H9 (cell line): ENCODE results near the gene ACSF3. TPM values are rescaled to one million over a fixed set of nuclear protein-coding genes. Genes with fewer than 3 reads are reported as not detected.

Experiments
- DNase-seq: peaks from one replicate; pipeline ENCODE4 v3.0.0-alpha.2; 2017
- H2AFZ ChIP-seq: one replicate; pipeline ENCODE4 v1.6.1; 2013; ENCODE audit warnings: mild to moderate bottlenecking, low read length, control low read depth, moderate library complexity
- H2AK5ac ChIP-seq: 2 replicates; pipeline ENCODE4 v1.6.1; 2013; ENCODE audit warnings: low read length, control low read depth, mixed read lengths; ENCODE audit not compliant: insufficient read length
- H2BK120ac ChIP-seq: one replicate; pipeline ENCODE4 v1.6.1; 2013; ENCODE audit warnings: low read depth, mild to moderate bottlenecking, low read length, control low read depth, inconsistent platforms; ENCODE audit not compliant: poor library complexity, severe bottlenecking
- H2BK12ac ChIP-seq: 2 replicates; pipeline ENCODE4 v1.6.1; 2013; ENCODE audit warnings: low read length, control low read depth, mixed read lengths, low read depth; ENCODE audit not compliant: insufficient read length
- H2BK15ac ChIP-seq: 2 replicates; pipeline ENCODE4 v1.6.1; 2013; ENCODE audit warnings: low read depth, low read length, control low read depth
- H2BK20ac ChIP-seq: one replicate; pipeline ENCODE4 v1.6.1; 2013; ENCODE audit warnings: low read depth, mild to moderate bottlenecking, low read length, control low read depth, inconsistent platforms; ENCODE audit not compliant: poor library complexity, severe bottlenecking
- H2BK5ac ChIP-seq: 2 replicates; pipeline ENCODE4 v1.6.1; 2013; ENCODE audit warnings: low read length, control low read depth, mixed read lengths; ENCODE audit not compliant: insufficient read length
- H3K14ac ChIP-seq: 2 replicates; pipeline ENCODE4 v1.6.1; 2013; ENCODE audit warnings: low read length, control low read depth; ENCODE audit not compliant: insufficient read depth
- H3K18ac ChIP-seq: 2 replicates; pipeline ENCODE4 v1.6.1; 2013; ENCODE audit warnings: low read depth, mild to moderate bottlenecking, mixed read lengths, low read length, control low read depth; ENCODE audit not compliant: insufficient read length
- H3K23ac ChIP-seq: 2 replicates; pipeline ENCODE4 v1.6.1; 2013; ENCODE audit warnings: low read length, control low read depth, mixed read lengths, low read depth; ENCODE audit not compliant: insufficient read length
- H3K23me2 ChIP-seq: 2 replicates; pipeline ENCODE4 v1.6.1; 2013; ENCODE audit warnings: low read depth, mild to moderate bottlenecking, mixed read lengths, low read length, control low read depth; ENCODE audit not compliant: insufficient read length, poor library complexity, severe bottlenecking
- H3K27ac ChIP-seq: 2 replicates; pipeline ENCODE4 v1.5.1; 2013; ENCODE audit warnings: low read length, control low read depth, mixed read lengths, low read depth; ENCODE audit not compliant: insufficient read length
- H3K27me3 ChIP-seq: 2 replicates; pipeline ENCODE4 v1.6.1; 2013; ENCODE audit warnings: low read length, control low read depth, inconsistent platforms; ENCODE audit not compliant: insufficient read depth
- H3K4ac ChIP-seq: 2 replicates; pipeline ENCODE4 v1.6.1; 2013; ENCODE audit warnings: low read depth, mild to moderate bottlenecking, control low read depth, inconsistent platforms, low read length, moderate library complexity
- H3K4me1 ChIP-seq: 2 replicates; pipeline ENCODE4 v1.6.1; 2013; ENCODE audit warnings: low read length, control low read depth, inconsistent platforms; ENCODE audit not compliant: insufficient read depth
- H3K4me2 ChIP-seq: 2 replicates; pipeline ENCODE4 v1.6.1; 2013; ENCODE audit warnings: low read length, control low read depth, mixed read lengths; ENCODE audit not compliant: insufficient read length, insufficient read depth
- H3K56ac ChIP-seq: 2 replicates; pipeline ENCODE4 v1.6.1; 2013; ENCODE audit warnings: low read depth, mild to moderate bottlenecking, mixed read lengths, low read length, control low read depth; ENCODE audit not compliant: insufficient read length
- H3K79me1 ChIP-seq: 2 replicates; pipeline ENCODE4 v1.6.1; 2013; ENCODE audit warnings: low read depth, mild to moderate bottlenecking, moderate library complexity, low read length, control low read depth, inconsistent platforms; ENCODE audit not compliant: insufficient read depth, poor library complexity, severe bottlenecking
- H3K79me2 ChIP-seq: 2 replicates; pipeline ENCODE4 v1.6.1; 2013; ENCODE audit warnings: low read length, control low read depth, inconsistent platforms; ENCODE audit not compliant: insufficient read depth
- H3K9ac ChIP-seq: 2 replicates; pipeline ENCODE4 v1.6.1; 2013; ENCODE audit warnings: low read length, control low read depth, mixed read lengths; ENCODE audit not compliant: insufficient read length; ENCODE audit errors: extremely low read depth
- H3K9me3 ChIP-seq: one replicate; pipeline ENCODE4 v1.6.1; 2013; ENCODE audit warnings: low read depth, low read length, inconsistent platforms; ENCODE audit not compliant: control insufficient read depth
- H3T11ph ChIP-seq: one replicate; pipeline ENCODE4 v1.6.1; 2013; ENCODE audit warnings: mild to moderate bottlenecking, low read length, control low read depth, inconsistent platforms
- H4K20me1 ChIP-seq: one replicate; pipeline ENCODE4 v1.6.1; 2013; ENCODE audit not compliant: control insufficient read depth, insufficient read length, insufficient read depth
- H4K5ac ChIP-seq: 2 replicates; pipeline ENCODE4 v1.6.1; 2013; ENCODE audit warnings: low read depth, mild to moderate bottlenecking, mixed read lengths, low read length, control low read depth; ENCODE audit not compliant: insufficient read length
- H4K8ac ChIP-seq: replicated peaks from 2 replicates; pipeline ENCODE4 v1.6.1; 2013; ENCODE audit warnings: low read length, control low read depth, mixed read lengths, low read depth; ENCODE audit not compliant: insufficient read length
- H4K91ac ChIP-seq: 2 replicates; pipeline ENCODE4 v1.6.1; 2013; ENCODE audit warnings: low read depth, mild to moderate bottlenecking, moderate library complexity, mixed read lengths, low read length, control low read depth; ENCODE audit not compliant: insufficient read length
- H3K27ac Mint-ChIP-seq, 3 experiments: 2 replicates in 2 of 3; 3 replicates in 1 of 3; pipeline ENCODE4 v1.8.0; 2020 to 2021; ENCODE audit warnings: mixed read lengths in 3 of 3, mild to moderate bottlenecking in 1 of 3, moderate library complexity in 1 of 3
- H3K27me3 Mint-ChIP-seq: 2 replicates; pipeline ENCODE4 v1.8.0; 2021; ENCODE audit warnings: low read depth, mild to moderate bottlenecking, moderate library complexity, mixed read lengths
- H3K36me3 Mint-ChIP-seq, 3 experiments: 2 replicates in 2 of 3; 3 replicates in 1 of 3; pipeline ENCODE4 v1.8.0; 2020 to 2021; ENCODE audit warnings: low read depth in 3 of 3, mixed read lengths in 3 of 3; ENCODE audit not compliant: insufficient read depth in 1 of 3
- H3K4me1 Mint-ChIP-seq, 2 experiments: 2 replicates each; pipeline ENCODE4 v1.8.0; 2020; ENCODE audit warnings: mixed read lengths in 2 of 2
- H3K4me3 Mint-ChIP-seq, 2 experiments: 2 replicates in 1 of 2; 3 replicates in 1 of 2; pipeline ENCODE4 v1.8.0; 2020 to 2021; ENCODE audit warnings: mild to moderate bottlenecking in 2 of 2, mixed read lengths in 2 of 2, moderate library complexity in 1 of 2
- H3K9me3 Mint-ChIP-seq, 2 experiments: 2 replicates in 1 of 2; 3 replicates in 1 of 2; pipeline ENCODE4 v1.8.0; 2020; ENCODE audit warnings: mild to moderate bottlenecking in 2 of 2, mixed read lengths in 2 of 2, moderate library complexity in 1 of 2
- WGBS: extraction: QIAGEN DNeasy Blood & Tissue Kit; methylation state at CpG from one replicate; pipeline ENCODE4 v1.1.7; 2013; ENCODE audit warnings: missing lambda C conversion rate, low lambda C conversion rate, mixed read lengths; ENCODE audit not compliant: insufficient read length; ENCODE audit errors: extremely low coverage; 5-methylcytosine and 5-hydroxymethylcytosine counted together
- total RNA-seq: library from RNA; stranded (reverse); gene quantifications from 2 replicates; pipeline ENCODE4 v1.2.1, GENCODE V29; 2021
- TF ChIP-seq, protein P1 (sequence below): fragments of 200-600 bp; sonication (generic); conservative IDR thresholded peaks from 3 replicates; pipeline ENCODE4 v1.8.0; 2021; ENCODE audit warnings: antibody characterized with exemption, mild to moderate bottlenecking

Gene ACSF3
- total RNA-seq, 1 experiment from 2014 or later = 31.3 TPM

DNA sequence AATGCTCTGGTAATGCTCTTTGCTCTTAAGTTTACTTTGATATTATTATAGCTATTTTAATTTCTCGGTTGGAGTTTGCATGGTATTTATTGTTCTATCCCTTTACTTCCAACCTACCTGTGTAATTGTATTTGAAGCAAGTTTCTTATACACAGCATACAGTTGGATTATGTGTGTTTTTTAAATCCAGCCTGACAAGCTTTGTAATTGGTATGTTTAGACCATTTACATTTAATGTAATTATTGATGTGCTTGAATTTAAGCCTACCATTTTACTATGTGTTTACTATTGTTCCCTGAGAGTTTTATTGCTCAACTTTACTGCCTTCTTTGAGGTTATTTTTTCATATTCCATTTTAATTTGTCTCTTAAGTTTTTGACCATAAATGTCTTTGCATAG, 35.7 kb downstream of the ACSF3 start:
- Histone ChIP-seq H2BK15ac (no peak overlapping the region), H3K56ac (no peak overlapping the region), H3K27ac (no peak overlapping the region), H2BK5ac (no peak overlapping the region), H3K23me2 (no peaks in the 10 kb centered on the region), H2AK5ac (no peak overlapping the region), H3K23ac (no peak overlapping the region), H2BK20ac (no peak overlapping the region), H3T11ph (no peak overlapping the region), H3K79me1 (no peaks in the 10 kb centered on the region), H3K4me1 (no peaks in the 10 kb centered on the region), H3K4me2 (no peak overlapping the region), H4K8ac (no peak overlapping the region), H2BK12ac (no peak overlapping the region), H2AFZ (no peak overlapping the region), H4K91ac (no peak overlapping the region), H3K4ac (no peak overlapping the region), H3K9me3 (no peaks in the 10 kb centered on the region), H3K79me2 (no peaks in the 10 kb centered on the region), H3K18ac (no peak overlapping the region), H3K9ac (no peak overlapping the region), H4K20me1 (no peaks in the 10 kb centered on the region), H2BK120ac (no peak overlapping the region), H4K5ac (no peak overlapping the region), H3K27me3 (no peaks in the 10 kb centered on the region), H3K14ac (no peak overlapping the region)
- no peak for DNase-seq
- TF ChIP-seq, protein P1, sequence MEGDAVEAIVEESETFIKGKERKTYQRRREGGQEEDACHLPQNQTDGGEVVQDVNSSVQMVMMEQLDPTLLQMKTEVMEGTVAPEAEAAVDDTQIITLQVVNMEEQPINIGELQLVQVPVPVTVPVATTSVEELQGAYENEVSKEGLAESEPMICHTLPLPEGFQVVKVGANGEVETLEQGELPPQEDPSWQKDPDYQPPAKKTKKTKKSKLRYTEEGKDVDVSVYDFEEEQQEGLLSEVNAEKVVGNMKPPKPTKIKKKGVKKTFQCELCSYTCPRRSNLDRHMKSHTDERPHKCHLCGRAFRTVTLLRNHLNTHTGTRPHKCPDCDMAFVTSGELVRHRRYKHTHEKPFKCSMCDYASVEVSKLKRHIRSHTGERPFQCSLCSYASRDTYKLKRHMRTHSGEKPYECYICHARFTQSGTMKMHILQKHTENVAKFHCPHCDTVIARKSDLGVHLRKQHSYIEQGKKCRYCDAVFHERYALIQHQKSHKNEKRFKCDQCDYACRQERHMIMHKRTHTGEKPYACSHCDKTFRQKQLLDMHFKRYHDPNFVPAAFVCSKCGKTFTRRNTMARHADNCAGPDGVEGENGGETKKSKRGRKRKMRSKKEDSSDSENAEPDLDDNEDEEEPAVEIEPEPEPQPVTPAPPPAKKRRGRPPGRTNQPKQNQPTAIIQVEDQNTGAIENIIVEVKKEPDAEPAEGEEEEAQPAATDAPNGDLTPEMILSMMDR = no peak
- Mint-ChIP-seq H3K36me3 (peaks cover 27 to 49% (median 46%) of the 10 kb centered on the region in 3 experiments), H3K27me3 (no peaks in the 10 kb centered on the region; the same call in 1 of the 2 replicates), H3K4me1 (peaks cover 3 to 5% of the 10 kb centered on the region in 2 experiments; a peak in 3 of 4 replicates), H3K9me3 (peaks cover 0 to 12% of the 10 kb centered on the region in 2 experiments; a peak in 3 of 5 replicates), H3K27ac (no peak overlapping the region), H3K4me3 (no peak overlapping the region)
- no CpG with 5 or more reads among the region's 1 CpG for WGBS
